Measurements from ENCODE around the gene ASPHD2.

The ASPHD2 gene

DNA sequence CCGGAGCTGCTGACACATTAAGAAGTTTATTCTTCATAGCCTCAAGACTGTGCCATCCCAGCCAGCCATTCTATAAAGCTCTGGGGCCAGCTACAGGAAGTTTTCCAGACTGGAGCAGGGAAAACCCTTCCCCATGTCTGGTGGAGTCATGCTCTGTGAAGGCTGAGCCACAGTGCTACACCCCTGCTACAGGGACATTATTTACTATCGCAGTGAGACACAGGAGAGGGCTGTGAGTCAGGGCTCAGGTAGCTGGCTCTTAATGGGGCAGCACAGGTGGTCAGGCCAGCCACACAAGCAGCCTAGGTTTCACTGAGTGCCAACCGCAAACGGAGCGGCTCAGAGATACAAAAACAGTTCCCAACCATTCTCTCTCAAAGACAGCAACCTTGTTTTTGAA lies 42.5 kb downstream of the ASPHD2 start:
- DNase-seq (ENCODE audit: low read depth in 2 of 2), result peak in 1 of 2 experiments; percentile 31

DNA sequence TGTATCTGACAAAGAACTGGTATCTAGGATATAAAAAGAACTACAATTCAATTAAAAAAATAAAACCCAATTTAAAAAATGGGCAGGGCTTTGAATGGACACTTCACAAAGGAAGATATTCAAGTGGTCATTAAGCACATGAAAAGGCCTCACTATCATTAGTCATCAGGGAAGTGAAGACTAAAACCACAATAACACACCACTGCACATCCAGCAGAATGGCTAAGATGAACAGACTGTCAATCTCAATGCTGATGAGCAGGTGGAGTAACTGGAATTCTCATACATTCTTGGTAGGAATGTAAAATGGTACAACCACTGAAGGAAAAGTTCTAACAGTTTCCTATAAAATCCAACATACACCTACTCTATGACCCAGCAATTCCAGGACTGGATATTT lies 45.6 kb downstream of the ASPHD2 start:
- DNase-seq (ENCODE audit: low read depth in 2 of 2), result no peak

DNA sequence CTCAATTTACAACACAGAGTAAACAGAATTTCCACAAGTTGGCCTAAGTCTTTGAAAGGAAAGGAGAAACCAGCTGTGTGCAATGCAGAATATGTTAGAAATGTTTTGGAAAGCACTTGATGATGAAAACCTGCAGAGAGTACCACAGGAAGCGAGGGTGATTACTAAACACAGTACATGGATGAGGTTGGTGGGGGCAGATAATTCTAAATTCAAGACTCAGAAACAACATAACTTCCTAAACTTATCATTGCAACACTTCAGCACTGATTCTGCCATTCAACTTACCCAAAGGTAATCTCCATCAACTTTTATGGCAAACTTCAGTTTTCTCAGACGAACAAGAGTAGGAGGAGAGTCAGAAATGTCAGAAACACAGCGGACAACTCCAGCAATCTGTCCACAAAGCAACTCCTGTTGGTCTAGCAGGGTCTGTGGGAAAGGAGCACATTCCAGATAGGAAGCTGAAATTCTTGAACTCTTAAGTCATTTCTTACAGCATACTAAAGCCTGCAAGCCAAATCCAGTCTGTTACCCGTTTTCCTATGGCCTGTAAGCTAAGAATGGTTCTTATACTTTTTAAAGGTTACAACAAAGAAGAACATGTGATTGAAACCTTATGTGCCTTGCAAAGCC lies 47.8 kb downstream of the ASPHD2 start:
- DNase-seq (ENCODE audit: low read depth in 2 of 2), result peak; percentile 49 to 53

DNA sequence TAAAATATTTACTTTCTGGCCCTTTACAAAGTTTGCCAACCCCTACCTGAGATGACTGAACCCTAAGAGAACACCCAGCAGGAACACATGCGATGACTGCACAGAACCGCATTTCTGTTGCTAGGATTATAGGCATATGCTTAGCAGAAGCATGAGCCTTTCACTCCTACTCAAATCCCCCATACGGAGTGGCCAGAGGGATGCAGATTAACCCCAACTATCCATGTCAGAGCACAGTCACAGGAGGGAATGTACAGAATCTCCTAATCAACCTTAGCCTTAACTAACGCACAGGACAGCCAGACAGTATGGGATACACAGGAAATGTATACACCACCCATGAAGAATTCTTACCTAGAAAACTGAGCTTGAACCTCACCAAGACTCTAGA lies 48.3 kb downstream of the ASPHD2 start:
- no peak for DNase-seq (ENCODE audit: low read depth in 2 of 2)

DNA sequence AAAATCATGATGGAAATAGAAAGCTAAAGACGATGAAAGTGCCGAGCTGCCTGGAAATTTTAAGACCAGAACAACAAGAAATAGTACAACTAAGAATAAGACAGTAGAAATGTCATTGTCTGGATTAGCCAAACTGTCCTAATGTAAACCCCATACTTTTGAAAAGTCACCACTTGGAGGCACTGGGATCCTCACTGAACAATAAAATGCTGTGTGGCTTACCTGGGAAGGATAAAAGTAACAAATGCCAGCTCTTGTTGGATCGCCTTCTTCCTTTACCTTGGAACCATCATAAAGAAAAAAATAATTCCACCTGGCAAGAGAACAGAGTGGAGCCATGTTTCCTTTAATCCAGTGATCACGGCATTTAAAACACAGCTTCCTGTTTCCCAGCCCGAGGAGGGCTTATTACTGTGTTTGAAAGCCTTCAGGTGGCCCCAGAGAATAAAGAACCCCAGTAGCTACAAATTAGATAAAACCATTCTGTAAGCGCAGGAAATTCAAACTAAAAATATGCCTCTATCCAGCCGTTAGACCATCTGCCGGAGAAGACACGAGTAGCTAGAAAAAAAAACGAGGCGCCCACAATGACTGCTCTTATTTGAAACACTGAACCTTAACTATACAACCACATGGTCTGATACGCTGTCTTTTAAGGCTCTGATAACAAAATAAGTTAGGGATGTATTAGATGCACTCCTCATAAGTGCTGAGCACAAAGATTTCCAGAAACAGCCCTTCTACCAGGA lies 50.2 kb downstream of the ASPHD2 start:
- DNase-seq (ENCODE audit: low read depth in 2 of 2), result no peak

DNA sequence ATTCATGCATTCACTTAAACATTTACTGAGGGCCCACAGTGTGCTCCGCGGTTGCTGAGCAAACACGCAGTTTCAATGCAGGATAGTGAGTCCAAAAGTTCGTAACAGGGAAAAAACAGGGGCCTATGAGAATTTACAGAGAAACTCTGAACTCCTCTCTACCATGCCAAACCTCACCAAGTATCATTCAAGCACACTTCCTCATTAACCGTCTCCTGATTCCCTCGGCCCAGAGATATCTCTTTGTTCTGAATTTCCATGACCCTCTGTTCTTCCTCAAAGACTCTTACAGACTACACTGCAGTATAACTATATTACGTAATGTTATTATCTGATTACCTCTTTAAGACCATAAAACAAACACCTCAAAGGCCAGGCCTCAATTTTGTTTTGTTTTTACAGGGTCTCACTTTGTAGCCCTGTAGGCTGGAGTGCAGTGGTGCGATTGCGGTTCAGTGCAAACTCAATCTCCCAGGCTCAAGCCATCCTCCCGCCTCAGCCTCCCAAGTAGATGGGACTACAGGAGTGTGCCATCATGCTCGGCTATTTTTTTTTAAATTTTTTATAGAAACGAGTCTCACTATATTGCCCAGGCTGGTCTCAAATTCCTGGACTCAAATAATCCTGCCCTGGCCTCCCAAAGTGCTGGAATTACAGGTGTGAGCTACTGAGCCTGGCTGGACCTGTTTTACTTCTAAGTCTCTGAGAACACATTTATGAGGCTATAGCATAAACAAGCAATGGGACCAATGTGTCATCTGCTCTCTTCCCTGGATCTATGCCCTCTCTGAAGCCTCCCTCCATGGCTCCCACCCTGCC lies 50.9 kb downstream of the ASPHD2 start:
- DNase-seq (ENCODE audit: low read depth in 2 of 2), result no peak

DNA sequence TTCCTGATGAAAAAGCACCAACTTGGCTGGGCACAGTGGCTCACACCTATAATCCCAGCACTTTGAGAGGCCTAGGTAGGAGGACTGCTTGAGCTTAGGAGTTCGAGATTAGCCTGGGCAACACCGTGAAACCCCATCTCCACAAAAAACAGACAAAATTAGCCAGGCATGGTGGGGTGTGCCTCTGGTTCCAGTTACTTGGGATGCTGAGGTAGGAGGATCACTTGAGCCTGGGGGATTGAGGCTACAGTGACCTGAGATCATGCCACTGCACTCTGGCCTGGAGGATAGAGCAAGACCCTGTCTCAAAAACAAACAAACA lies 51.5 kb downstream of the ASPHD2 start:
- DNase-seq (ENCODE audit: low read depth in 2 of 2), result no peak

DNA sequence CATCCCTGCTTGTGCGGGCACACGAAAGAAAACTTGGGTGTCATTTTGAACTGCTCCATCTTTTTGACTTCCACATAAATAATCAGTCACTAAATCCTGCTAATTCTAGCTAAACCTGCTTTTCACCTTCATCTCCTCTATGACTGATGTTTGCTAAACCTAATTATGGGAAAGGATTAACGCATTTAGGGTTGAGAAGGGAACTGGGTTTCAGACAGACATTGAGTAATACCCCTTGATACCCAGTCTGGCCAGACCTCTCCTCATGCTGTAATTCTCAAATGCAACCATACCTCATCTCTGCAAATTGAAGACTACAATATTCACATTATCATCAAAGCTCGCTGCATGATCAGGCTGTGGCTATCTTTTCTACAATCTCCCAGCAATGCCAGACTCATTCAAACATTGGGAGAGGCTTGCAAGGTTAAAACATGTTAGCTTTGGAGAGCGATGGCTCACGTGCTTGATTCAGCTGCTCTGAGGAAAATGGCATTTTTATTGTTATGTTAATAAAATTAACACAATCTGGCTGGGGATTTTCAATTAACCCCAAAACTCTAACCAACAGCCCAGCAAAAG lies 52.1 kb downstream of the ASPHD2 start:
- DNase-seq (ENCODE audit: low read depth in 2 of 2), result no peak

DNA sequence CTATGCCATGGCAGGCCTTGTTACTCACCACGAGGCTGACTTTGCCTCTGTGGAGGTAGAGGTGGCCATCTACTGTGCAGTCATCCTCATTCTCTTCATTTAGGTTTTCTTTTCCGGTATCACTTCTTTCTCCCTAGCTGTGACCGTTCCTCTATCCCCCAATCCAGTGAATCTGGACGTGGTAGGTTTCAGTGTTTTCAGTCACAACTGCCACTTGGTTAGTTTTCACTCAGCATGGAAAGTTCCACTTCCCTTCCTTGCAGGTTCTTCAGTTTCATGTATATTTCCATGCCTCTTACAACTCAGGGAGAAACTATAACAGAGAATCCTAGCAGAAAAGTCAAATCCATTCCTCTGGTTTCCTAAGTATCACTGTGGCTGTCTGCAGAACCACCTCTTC lies 52.6 kb downstream of the ASPHD2 start:
- DNase-seq (ENCODE audit: low read depth in 2 of 2), result no peak

DNA sequence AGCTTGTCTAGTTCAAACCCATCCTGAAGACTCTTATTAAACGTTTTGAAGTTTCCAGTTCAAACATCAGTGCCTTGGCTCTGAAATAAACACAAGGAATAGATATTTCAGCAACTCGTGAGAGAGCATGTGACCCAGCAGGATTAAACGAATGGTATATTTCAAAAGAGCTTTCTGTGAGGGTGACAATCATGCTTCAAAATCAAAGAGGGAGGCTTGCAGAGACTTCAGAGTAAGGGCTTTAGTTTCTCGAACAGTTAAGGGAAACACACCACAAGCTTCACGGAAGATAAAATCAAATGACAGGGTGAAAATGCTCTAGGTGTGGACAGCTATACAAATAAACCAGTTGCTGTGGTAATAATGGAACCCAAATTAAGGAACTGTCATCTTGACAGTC lies 53.1 kb downstream of the ASPHD2 start:
- DNase-seq (ENCODE audit: low read depth in 2 of 2), result no peak

DNA sequence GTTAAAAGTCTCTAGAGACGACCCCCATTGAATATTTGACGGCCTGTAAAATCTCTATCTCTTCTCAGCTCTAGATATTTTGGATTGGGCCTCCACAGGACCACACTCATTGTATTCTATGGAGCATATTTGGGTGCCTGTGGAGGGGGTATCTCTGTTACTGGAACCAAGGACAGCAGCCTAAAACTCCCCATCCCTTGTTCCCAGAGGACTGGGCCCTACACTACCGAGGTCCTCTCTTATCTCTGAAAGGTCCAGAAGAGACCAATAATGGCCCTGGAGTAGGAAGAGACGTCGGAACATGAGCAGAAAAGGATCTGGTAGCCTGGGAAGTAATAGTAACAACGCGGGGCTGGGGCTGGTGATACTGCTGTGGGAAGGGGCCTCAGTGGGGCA lies 54.0 kb downstream of the ASPHD2 start:
- DNase-seq (ENCODE audit: low read depth in 2 of 2), result no peak

DNA sequence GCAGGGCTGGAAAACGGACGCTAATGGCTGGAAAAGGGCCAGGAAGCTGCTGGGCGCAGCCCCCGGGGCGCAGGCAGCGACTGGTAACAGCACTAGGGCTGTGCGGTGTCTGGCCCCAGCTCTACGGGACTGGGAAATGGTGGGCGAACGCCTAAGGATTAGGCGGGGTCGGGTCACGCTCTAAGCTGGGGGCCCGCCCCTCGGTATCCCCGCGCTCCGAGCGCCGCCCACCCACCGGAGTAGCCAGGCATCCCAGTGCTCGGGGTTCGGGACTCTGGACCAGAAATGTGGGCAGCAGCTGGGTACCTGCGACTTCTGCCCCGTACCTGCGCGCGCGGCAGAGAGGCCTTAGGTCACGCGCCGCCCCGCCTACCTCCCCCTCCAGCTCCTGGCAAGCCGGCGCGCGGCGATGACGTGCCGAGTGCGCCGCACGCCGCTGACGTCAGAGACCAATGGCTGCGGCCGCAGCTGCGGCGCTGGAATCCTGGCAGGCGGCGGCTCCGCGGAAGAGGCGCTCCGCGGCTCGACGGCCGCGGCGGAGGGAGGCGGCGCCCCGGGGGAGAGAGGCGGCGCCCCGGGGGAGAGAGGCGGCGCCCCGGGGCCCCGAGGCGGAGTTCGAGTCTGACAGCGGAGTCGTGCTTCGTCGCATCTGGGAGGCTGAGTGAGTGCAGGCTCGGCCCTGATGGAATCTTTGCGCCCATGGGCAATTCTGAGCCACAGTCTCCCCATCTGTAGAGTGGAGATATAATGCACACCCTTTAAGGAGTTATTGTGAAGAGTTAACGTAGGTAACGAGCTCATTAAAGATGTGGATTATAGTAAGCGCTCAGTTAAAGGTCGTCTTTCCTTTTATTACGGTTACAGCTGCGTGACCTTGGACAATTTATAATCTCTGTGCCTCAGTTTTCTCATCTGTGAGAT lies 54.6 kb downstream of the ASPHD2 start, which contains the start of the genes HPS4 and SRRD:
Gene HPS4, minus strand, starts transcription at position 345 of the 921 bp plus-strand sequence. CDS start 2,021 bp downstream, outside the sequence.
Gene SRRD, plus strand, starts transcription at position 439 of the 921 bp plus-strand sequence. Its CDS starts 14 bp downstream, at position 453.
- peak; percentile 72 to 75 for DNase-seq (ENCODE audit: low read depth in 2 of 2)

DNA sequence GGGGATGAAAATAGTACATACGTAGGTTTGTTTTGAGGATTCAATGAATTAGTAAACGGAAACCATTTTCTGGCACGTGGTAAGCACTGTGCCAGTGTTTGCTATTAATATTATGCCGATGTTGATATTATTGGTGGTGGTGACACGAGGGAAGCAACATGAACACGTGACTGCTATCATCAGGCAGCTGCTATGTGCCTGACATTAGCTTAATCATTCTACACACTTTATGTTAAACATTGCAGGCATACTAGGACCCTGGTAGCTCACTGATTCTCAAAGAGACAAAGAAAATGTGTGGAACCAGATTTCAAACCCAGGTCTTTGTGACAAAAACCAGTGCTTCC lies 55.3 kb downstream of the ASPHD2 start:
- DNase-seq (ENCODE audit: low read depth in 2 of 2), result no peak

DNA sequence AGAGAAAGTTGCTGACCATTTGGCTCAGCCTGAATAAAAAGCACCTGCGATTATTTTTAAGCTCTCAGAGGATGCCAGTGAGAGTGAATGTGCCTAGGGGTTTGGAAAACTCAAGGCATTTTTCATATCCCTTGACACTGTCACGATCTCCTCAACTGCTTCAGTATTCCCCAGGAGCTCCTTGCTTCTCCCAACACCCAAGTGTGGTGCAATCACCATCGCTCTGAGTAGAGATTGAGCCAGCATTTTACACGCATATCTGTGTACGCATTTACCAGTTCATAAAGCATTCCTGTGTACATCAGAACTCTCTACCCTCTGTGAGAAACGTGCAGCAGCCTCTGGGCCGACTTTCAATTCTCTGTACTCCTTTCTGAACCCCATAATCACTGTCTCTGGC lies 56.0 kb downstream of the ASPHD2 start:
- DNase-seq (ENCODE audit: low read depth in 2 of 2), result no peak

DNA sequence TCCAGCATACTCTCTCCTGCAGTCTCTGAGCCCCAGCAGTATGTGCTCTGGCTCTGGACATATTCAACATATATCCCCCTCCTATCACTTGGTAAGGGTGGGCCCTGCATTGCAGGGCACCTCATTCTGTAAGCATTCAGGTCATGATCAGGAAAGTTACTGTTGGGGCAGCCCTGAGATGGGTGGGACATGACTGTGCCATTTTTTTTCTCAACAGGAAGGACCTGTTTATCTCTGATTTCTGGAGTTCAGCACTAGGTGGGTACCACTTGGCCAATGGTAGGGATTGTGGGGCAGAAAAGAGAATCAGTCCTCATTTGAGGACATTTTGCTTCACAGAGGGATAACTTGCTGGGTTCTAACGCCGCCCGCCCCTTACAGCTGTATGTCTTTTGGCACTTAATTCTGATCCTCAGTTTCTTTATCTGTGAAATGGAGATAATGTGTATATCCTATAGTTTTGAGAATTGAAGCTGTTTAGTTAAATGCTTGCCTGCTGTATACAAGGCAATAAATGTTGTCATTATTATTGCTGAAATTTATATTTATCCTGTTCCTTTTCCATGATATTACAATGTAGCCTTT lies 56.8 kb downstream of the ASPHD2 start:
- no peak for DNase-seq (ENCODE audit: low read depth in 2 of 2)

DNA sequence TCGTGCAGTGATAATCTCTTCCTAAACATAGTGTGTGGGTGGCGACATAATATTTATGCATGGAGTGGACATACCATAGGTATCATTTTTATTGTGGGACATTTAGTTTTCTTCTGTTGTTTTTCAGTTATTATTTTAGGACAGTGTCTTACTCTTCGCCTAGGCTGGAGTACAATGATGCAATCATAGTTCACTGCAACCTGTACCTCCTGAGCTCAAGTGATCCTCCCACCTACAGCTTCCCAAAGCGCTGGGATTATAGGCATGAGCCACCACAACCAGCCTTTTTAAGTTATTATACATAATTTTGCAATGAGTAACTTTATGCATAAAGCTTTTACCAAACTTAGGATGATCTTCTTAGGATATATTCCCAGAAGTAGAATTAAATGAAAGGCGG lies 57.3 kb downstream of the ASPHD2 start:
- no peak for DNase-seq (ENCODE audit: low read depth in 2 of 2)

DNA sequence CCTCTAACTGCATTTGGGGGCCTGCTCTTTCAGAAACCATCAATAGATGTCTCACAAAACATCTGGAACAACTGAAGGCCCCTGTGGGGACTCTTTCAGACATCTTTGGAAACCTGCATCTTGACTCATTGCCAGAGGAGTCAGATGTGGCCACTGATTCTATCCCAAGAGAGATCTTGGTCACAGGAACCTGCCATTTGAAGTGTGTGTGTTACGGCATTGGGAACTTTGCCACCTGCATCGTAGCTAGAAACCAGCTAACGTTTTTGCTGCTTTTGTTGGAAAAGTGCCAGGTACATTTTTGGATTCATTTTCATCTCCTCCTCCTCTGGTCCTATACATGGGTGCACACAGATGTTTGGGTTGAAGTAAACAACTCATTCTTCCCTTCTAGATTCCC lies 58.9 kb downstream of the ASPHD2 start:
- DNase-seq (ENCODE audit: low read depth in 2 of 2), result no peak

DNA sequence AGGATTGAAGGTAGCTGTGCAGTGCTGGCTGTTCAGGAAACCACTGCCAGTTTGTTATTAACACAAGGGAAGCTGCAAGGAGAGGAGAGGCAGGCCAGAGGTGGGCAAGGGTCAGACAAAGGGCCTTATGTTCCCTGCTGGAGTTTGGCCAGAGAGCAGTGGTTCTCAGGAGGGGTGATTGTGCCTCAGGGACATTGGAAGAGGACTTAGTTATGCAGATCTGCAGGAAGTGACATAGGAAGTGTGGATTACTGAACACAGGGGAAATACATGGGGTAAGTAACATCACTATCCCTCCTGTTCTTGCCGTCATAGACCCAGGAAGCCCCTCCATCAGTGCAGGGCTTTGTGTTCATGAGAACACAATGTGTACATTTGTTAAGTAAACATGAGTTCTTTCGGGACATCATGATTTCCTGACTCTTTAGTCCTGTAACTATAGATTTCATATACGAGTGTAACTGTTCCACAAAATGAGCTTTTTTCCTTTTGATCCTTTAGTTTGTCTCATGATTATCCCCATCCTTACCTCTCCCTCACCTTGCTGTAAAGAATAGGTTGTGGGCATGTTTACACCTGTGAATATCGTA lies 60.5 kb downstream of the ASPHD2 start:
- no peak for DNase-seq (ENCODE audit: low read depth in 2 of 2)

DNA sequence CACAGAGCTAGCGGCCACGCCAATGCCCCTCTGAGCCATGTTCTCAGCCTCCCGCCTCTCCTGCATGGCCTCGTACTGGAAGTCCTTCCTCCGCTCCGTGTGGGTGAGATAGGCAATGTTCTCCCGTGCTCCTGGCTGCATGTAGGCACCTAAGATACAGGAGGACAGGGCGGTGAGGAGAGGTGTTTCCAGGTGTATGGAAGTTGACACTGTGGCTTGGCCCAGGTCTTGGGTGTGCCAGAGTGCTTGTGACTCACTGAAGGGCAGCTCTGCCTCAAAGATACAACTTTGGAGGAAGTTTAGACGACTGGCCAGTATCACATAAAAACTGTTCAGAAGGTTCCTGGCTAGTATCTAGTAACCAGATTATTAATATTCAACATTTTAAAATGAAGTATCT lies 63.2 kb downstream of the ASPHD2 start:
- no peak for DNase-seq (ENCODE audit: low read depth in 2 of 2)

DNA sequence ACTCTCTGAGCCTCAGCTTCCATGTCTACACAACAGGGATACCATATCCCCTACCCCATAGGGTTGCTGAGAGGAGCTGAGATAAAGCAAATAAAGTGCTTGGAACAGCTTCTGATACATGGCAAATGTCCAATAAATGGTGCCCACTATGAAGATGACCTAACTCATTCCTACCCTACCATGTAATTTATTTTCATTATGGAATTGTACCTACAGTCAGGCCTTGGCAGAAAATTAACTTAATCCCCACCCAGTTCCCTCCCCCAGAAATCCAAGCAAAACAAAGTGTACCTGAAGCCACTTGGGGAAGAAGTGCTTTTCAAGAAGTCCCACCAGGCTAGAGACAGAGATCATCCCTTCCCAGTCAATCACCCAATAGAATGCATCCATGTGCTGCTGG lies 65.4 kb downstream of the ASPHD2 start:
- no peak for DNase-seq (ENCODE audit: low read depth in 2 of 2)
